ENCODE measurements around the gene MRGPRD. TPM values are rescaled to one million over a fixed set of nuclear protein-coding genes. Genes with fewer than 3 reads are reported as not detected.

MRGPRD gene
- total RNA-seq, 1 donor from 2014 or later = not detected

DNA sequence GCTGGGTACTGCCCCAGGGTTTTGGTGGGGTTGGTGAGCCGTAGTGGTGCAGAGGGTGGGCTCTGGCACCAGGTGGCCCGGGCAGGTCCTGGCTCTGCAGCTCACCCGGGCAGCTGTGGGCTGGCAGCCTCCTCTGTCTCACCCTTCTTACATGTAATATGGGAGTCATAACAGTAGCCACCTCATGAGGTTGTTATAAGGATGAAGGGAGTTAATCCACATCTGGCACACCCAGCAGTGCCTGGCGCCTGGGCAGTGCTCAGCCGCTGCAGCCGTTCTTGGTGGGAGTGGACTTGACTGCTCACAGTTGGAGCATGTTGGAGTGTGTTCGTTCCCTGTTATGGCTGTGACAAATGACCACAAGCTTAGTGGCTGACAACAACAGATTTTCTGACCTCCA lies 48.4 kb downstream of the MRGPRD start:
- DNase-seq (ENCODE audit: low spot score) = no peak

DNA sequence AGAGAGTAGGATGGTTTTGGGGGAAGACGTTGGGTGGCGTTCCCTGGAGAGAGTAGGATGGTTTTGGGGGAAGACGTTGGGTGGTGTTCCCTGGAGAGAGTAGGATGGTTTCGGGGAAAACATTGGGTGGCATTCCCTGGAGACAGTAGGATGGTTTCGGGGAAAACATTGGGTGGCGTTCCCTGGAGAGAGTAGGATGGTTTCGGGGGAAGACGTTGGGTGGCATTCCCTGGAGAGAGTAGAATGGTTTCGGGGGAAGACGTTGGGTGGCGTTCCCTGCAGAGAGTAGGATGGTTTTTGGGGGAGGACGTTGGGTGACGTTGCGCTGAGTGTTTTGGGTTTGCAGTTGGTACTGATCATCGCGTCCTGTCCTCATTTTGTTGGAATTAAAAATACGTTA lies 48.9 kb downstream of the MRGPRD start:
- DNase-seq (ENCODE audit: low spot score) = no peak

DNA sequence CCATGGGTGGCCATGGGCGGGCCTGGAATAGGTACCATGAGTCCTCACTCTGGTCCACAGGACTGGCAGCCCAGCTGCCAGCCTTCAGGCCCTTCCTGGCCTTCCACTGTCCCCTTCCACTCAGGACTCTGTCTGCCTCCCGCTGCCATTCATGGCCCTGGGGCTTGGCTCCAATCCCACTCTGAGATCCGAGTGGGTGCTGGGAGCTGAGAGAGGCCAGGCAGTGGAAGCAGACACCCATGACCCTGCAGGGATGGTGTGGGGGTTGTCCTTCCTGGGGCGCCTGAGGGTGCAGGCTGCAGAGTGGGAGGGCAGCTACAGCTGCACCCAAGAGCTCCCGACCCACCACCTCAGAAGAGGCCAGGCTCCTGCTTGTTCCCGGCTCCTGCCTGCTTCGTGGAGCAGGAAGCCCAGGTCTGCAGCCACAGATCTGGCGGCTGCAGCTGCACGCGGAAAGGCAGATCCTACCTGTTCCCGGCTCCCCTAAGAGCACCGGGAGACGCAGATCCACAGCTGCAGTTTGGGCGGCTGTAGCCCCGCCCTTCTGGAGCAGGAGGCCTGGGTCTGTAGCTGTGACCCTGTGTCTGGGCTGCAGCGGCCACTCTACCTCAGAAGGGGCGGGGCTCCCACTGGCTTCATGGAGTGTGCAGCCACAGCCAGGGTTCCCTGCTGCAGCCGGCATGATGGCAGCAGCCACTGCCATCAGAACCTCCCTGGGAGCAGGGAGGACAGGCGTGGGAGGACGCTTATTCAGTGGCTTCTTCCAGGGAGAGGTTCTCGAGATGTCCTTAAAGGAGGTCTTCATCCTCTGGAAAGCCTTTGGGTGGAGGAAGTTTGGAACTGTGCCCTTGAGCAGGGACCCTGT lies 49.6 kb downstream of the MRGPRD start:
- DNase-seq (ENCODE audit: low spot score) = no peak

Other genes with a start within 250 kb of the MRGPRD start
- gene TESMIN, start 229.5 kb downstream of the MRGPRD start, total RNA-seq = 4.9 TPM
- gene CPT1A, start 139.1 kb downstream of the MRGPRD start, total RNA-seq = 102 TPM
- gene MRPL21, start 77.2 kb downstream of the MRGPRD start, total RNA-seq = 41.4 TPM
- gene IGHMBP2, start 77.1 kb downstream of the MRGPRD start, total RNA-seq = 20.7 TPM
- 43.8 TPM for gene MRGPRF, start 32.3 kb upstream of the MRGPRD start, total RNA-seq
- 29.1 TPM for gene TPCN2, start 67.9 kb upstream of the MRGPRD start, total RNA-seq
- 0.40 TPM for gene SMIM38, start 174.9 kb upstream of the MRGPRD start, total RNA-seq